ENCODE results near the gene ZNF473.

ZNF473 gene

DNA sequence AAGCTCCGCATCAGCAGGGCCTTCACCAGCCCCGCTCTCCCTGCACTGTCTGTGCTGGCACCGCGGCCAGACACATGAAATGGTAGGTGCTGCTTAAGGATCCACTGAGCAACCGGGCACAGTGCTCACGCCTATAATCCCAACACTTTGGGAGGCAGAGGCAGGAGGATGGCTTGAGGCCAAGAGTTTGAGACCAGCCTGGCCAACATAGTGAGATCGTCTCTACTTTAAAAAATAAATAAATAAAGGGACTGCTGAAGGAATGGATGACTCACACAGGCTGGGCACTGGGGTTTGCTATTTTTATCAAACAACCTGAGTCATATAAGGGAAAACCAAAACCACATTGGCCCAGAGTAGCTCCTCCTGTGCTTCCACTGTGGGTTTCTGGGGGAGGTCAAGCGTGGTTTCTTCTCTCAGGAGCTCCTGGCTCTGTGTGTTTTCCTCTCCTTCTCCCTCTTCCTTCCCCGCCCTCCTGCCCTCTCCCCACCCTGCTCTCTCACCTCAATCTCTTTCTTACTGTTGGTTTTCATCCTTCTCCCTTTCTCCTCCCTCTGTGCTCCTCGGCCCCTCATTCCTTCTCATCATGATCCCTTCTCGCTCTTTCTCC is 21.9 kb upstream of the ZNF473 start:
- H3K4me3 ChIP-seq (replicated peaks; ENCODE audit: low read depth, low read length) = no peak overlapping the region
- H3K27me3 ChIP-seq (replicated peaks; ENCODE audit: control insufficient read depth, insufficient read depth, low read length) = no peaks in the 10 kb centered on the region
- DNase-seq (ENCODE audit: extremely low read depth, insufficient read length) = peak; percentile 61
- peaks cover 37% of the 10 kb centered on the region for H3K36me3 ChIP-seq (ENCODE audit: control insufficient read depth, insufficient read depth, low read length)
- TF ChIP-seq CTCF (IDR thresholded peaks at IDR 0.05; ENCODE audit: insufficient read depth, low read length, poor library complexity, severe bottlenecking) = no peak

DNA sequence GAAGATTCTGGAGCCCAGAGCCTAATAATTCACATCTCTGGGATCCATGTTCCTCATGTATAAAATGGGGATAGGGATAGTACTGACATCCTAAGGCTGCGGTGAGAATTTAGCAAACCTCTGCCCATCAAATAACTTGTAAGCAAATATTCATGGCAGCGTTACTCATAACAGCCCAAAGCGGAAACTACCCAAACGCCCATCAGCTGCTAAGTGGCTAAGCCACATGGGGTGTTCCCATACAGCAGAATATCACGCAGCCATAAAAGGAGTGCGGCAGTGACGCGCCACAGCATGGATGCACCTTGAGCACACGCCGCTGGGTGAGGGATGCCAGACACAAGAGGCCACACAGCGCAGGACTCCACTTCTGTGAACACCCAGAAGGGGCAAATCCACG is 20.4 kb upstream of the ZNF473 start:
- DNase-seq (ENCODE audit: extremely low read depth, insufficient read length) = peak; percentile 29
- no peak for TF ChIP-seq CTCF (IDR thresholded peaks at IDR 0.05; ENCODE audit: insufficient read depth, low read length, poor library complexity, severe bottlenecking)
- Histone ChIP-seq H3K27me3 (replicated peaks; ENCODE audit: control insufficient read depth, insufficient read depth, low read length) (no peaks in the 10 kb centered on the region), H3K36me3 (ENCODE audit: control insufficient read depth, insufficient read depth, low read length) (peaks cover 33% of the 10 kb centered on the region), H3K4me3 (replicated peaks; ENCODE audit: low read depth, low read length) (no peak overlapping the region)

GRCh38 chr19:50007170-50007569 is 18.6 kb upstream of the ZNF473 start:
- TF ChIP-seq CTCF (IDR thresholded peaks at IDR 0.05; ENCODE audit: insufficient read depth, low read length, poor library complexity, severe bottlenecking) = no peak
- peaks cover 22% of the 10 kb centered on the region for H3K36me3 ChIP-seq (ENCODE audit: control insufficient read depth, insufficient read depth, low read length)
- no peaks in the 10 kb centered on the region for H3K27me3 ChIP-seq (replicated peaks; ENCODE audit: control insufficient read depth, insufficient read depth, low read length)
- no peak for DNase-seq (ENCODE audit: extremely low read depth, insufficient read length)
- H3K4me3 ChIP-seq (replicated peaks; ENCODE audit: low read depth, low read length) = no peak overlapping the region

- no peak for DNase-seq (ENCODE audit: extremely low read depth, insufficient read length)
- Histone ChIP-seq H3K36me3 (ENCODE audit: control insufficient read depth, insufficient read depth, low read length) (peaks cover 19% of the 10 kb centered on the region), H3K27me3 (replicated peaks; ENCODE audit: control insufficient read depth, insufficient read depth, low read length) (no peaks in the 10 kb centered on the region), H3K4me3 (replicated peaks; ENCODE audit: low read depth, low read length) (no peak overlapping the region)
- no peak for TF ChIP-seq CTCF (IDR thresholded peaks at IDR 0.05; ENCODE audit: insufficient read depth, low read length, poor library complexity, severe bottlenecking)
Measured at GRCh38 chr19:50007947-50008346, 17.9 kb upstream of the ZNF473 start.

DNA sequence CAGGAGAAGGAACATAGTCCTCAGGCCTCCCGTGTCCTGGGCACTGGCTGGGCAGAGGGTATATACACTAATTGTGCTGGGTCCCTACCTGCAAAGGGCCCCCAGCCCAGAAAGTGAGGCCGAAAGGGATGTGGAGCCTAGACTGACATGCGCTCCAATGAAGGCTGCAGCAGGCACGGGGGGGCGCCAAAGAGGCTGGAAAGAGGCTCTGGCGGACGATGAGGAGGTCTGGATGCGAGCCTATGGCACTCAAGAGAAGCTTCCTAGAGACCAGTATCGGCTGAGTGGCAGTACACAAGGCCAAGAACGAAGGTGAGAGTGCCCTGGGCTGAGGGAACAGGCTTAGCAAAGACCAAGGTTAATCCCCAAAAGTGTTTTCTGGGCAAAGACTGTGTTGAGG is 17.3 kb upstream of the ZNF473 start:
- no peak for TF ChIP-seq CTCF (IDR thresholded peaks at IDR 0.05; ENCODE audit: insufficient read depth, low read length, poor library complexity, severe bottlenecking)
- Histone ChIP-seq H3K4me3 (replicated peaks; ENCODE audit: low read depth, low read length) (no peak overlapping the region), H3K27me3 (replicated peaks; ENCODE audit: control insufficient read depth, insufficient read depth, low read length) (no peaks in the 10 kb centered on the region), H3K36me3 (ENCODE audit: control insufficient read depth, insufficient read depth, low read length) (peaks cover 19% of the 10 kb centered on the region)
- no peak for DNase-seq (ENCODE audit: extremely low read depth, insufficient read length)

Measured in GM06990 (cell line).